ENCODE results near the gene YTHDF1.

GRCh38 chr20:63264519-63264918 lies 48.6 kb upstream of the YTHDF1 start:
- no peak for TF ChIP-seq CTCF (IDR thresholded peaks at IDR 0.05)
- no peak for TF ChIP-seq POLR2A (IDR thresholded peaks at IDR 0.05)

Data from vagina (tissue), 2 donors.